ENCODE data around the gene CAPN14.

- TF ChIP-seq CTCF (conservative IDR thresholded peaks at IDR 0.05; ENCODE audit: low read depth, low read length) (no peak), EZH2 (IDR thresholded peaks at IDR 0.05; ENCODE audit: borderline replicate concordance, low read depth, low read length, poor library complexity, severe bottlenecking) (no peak)
These were observed 40.6 kb downstream of the CAPN14 start for GRCh38 chr2:31176742-31177141.
